ENCODE measurements around the gene TSPYL2.

DNA sequence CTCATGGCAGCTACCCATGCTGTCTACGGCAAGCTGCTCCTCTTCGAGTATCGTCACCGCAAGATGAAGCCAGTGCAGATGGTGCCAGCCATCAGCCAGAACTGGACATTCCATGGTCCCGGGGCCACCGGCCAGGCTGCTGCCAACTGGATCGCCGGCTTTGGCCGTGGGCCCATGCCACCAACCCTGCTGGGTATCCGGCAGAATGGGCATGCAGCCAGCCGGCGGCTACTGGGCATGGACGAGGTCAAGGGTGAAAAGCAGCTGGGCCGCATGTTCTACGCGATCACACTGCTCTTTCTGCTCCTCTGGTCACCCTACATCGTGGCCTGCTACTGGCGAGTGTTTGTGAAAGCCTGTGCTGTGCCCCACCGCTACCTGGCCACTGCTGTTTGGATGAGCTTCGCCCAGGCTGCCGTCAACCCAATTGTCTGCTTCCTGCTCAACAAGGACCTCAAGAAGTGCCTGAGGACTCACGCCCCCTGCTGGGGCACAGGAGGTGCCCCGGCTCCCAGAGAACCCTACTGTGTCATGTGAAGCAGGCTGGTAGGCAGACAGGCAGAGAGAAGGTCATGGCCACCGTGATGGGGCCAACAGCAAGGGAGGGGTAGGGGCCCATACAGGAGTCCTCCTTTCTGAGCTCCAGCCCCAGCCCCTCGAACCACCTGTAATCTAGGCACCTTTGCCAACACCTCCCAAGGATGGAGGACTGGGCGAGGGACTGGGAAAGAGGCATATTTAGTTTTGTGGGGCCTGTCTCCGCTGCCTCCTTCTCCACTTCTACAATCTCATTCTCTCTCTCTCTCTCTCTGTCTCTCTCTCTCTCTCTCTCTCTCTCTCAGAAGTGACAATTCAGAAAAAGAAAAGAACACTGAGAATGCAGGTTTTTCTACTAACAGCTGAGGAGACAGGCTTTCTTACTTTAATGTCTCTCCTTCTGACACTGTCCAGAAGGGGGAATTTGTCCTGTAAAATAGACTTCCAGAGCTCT is 4.7 kb upstream of the TSPYL2 start:
- TF ChIP-seq, protein P1, sequence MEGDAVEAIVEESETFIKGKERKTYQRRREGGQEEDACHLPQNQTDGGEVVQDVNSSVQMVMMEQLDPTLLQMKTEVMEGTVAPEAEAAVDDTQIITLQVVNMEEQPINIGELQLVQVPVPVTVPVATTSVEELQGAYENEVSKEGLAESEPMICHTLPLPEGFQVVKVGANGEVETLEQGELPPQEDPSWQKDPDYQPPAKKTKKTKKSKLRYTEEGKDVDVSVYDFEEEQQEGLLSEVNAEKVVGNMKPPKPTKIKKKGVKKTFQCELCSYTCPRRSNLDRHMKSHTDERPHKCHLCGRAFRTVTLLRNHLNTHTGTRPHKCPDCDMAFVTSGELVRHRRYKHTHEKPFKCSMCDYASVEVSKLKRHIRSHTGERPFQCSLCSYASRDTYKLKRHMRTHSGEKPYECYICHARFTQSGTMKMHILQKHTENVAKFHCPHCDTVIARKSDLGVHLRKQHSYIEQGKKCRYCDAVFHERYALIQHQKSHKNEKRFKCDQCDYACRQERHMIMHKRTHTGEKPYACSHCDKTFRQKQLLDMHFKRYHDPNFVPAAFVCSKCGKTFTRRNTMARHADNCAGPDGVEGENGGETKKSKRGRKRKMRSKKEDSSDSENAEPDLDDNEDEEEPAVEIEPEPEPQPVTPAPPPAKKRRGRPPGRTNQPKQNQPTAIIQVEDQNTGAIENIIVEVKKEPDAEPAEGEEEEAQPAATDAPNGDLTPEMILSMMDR (IDR thresholded peaks at IDR 0.05), result no peak
- TF ChIP-seq POLR2A (IDR thresholded peaks at IDR 0.05) (no peak), EP300 (IDR thresholded peaks at IDR 0.05) (no peak), POLR2AphosphoS5 (IDR thresholded peaks at IDR 0.05) (no peak)

All from upper lobe of left lung (tissue), 4 donors.